ENCODE results near the gene PRCC. TPM values are rescaled to one million over a fixed set of nuclear protein-coding genes. Genes with fewer than 3 reads are reported as not detected.

PRCC gene
- total and polyA plus RNA-seq, 2 of the 4 experiments (the other 2 are of a cell fraction): 10.6 to 59.6 TPM

DNA sequence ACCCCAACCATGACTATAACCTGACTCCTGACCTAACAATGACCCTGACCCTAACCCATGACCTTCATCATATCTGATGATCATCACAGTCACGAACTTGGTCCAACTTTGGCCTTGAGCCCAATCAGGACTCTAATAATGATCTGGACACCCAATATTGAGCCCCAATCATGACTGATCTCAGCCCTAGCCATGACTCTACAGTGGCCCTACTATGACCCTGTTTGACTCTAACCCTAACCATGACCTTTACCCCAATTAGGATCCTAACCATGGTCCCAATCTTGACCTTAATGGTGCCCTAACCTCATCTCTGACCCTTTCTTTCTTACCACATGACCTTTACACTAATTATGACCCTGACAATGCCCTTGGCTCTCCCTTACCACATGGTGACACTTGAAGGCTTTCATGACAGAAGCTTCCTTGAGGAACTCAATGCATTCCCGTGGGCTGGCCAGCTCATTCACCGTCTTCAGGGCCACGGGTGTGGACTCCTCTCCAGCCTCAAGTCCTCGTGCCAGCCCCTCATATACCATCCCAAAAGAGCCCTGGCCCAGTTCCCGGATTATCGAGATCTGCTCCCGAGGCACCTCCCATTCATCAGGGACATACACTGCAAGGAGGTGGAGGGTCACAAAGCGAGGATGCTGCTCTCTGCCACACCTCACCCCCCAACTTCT is 75.4 kb downstream of the PRCC start:
- TF ChIP-seq BHLHE40 (IDR thresholded peaks at IDR 0.05; ENCODE audit: low read depth, low read length): no peak
- no peak for TF ChIP-seq CEBPB (IDR thresholded peaks at IDR 0.05; ENCODE audit: low read depth, low read length)
- no peak for TF ChIP-seq RFX5 (IDR thresholded peaks at IDR 0.05; ENCODE audit: low read depth, low read length)
- no peak for TF ChIP-seq NFE2L2 (IDR thresholded peaks at IDR 0.05; ENCODE audit: low read depth, low read length)
- no peak for TF ChIP-seq FOS (IDR thresholded peaks at IDR 0.05; ENCODE audit: low read depth, low read length)
- TF ChIP-seq RCOR1 (IDR thresholded peaks at IDR 0.05; ENCODE audit: insufficient replicate concordance, low read length): no peak
- no peak for TF ChIP-seq MAFK (IDR thresholded peaks at IDR 0.05; ENCODE audit: low read depth, low read length)
- TF ChIP-seq, protein P1, sequence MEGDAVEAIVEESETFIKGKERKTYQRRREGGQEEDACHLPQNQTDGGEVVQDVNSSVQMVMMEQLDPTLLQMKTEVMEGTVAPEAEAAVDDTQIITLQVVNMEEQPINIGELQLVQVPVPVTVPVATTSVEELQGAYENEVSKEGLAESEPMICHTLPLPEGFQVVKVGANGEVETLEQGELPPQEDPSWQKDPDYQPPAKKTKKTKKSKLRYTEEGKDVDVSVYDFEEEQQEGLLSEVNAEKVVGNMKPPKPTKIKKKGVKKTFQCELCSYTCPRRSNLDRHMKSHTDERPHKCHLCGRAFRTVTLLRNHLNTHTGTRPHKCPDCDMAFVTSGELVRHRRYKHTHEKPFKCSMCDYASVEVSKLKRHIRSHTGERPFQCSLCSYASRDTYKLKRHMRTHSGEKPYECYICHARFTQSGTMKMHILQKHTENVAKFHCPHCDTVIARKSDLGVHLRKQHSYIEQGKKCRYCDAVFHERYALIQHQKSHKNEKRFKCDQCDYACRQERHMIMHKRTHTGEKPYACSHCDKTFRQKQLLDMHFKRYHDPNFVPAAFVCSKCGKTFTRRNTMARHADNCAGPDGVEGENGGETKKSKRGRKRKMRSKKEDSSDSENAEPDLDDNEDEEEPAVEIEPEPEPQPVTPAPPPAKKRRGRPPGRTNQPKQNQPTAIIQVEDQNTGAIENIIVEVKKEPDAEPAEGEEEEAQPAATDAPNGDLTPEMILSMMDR (conservative IDR thresholded peaks at IDR 0.05; ENCODE audit: low read depth, low read length): no peak
- TF ChIP-seq, protein P2, sequence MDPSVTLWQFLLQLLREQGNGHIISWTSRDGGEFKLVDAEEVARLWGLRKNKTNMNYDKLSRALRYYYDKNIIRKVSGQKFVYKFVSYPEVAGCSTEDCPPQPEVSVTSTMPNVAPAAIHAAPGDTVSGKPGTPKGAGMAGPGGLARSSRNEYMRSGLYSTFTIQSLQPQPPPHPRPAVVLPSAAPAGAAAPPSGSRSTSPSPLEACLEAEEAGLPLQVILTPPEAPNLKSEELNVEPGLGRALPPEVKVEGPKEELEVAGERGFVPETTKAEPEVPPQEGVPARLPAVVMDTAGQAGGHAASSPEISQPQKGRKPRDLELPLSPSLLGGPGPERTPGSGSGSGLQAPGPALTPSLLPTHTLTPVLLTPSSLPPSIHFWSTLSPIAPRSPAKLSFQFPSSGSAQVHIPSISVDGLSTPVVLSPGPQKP (IDR thresholded peaks at IDR 0.05; ENCODE audit: borderline replicate concordance, low read depth, low read length): no peak
- TF ChIP-seq RAD21 (IDR thresholded peaks at IDR 0.05; ENCODE audit: low read length): no peak
- H4K91ac ChIP-seq (ENCODE audit: insufficient read depth, low read depth, low read length): no peak overlapping the region
- 60% methylated on average over 1 of the region's 9 CpGs; no CpG with 5 or more reads in 1 of the 2 experiments for WGBS, 2 experiments (ENCODE audit: extremely low coverage in 2 of 2, insufficient read length in 1 of 2)
- in situ Hi-C loops (cut with MboI; ENCODE audit: low sequenced_read_pairs) (no loop called here), intact Hi-C loops (cut with micrococcal nuclease) (no loop called here), dilution Hi-C loops (cut with HindIII; ENCODE audit: low sequenced_read_pairs, unreplicated experiment) (no loop called here)
- H3K23ac ChIP-seq (ENCODE audit: low read depth, low read length): no peak overlapping the region
- POLR2A ChIA-PET (ENCODE audit: unreplicated experiment): no interaction called here
- no peak overlapping the region for H3K18ac ChIP-seq (ENCODE audit: low read depth, low read length)
- H3K79me1 ChIP-seq (ENCODE audit: low read depth in 1 of 2, low read length in 2 of 2): no peaks in the 10 kb centered on the region
- no peak overlapping the region for H3K4ac ChIP-seq (ENCODE audit: low read depth, low read length)
- H2BK5ac ChIP-seq (ENCODE audit: low read depth, low read length, poor library complexity, severe bottlenecking): no peak overlapping the region
- H2BK20ac ChIP-seq (ENCODE audit: low read depth, low read length): no peak overlapping the region
- H3K9me3 ChIP-seq (ENCODE audit: control insufficient read depth, insufficient read depth, low read length): no peaks in the 10 kb centered on the region; the same call in 1 of the 2 replicates
- no peak overlapping the region for H2AK5ac ChIP-seq (ENCODE audit: low read depth, low read length)
- CTCF ChIA-PET: no interaction called here
- peaks cover 84% of the 10 kb centered on the region for H3K27me3 ChIP-seq (ENCODE audit: control insufficient read depth, insufficient read depth, low read length)
- H2BK120ac ChIP-seq (ENCODE audit: low read depth, low read length): no peak overlapping the region
- no peak overlapping the region for H3K27ac ChIP-seq (ENCODE audit: insufficient read depth, low read length)
- H3K9ac ChIP-seq (ENCODE audit: low read depth, low read length): no peak overlapping the region
- no peak overlapping the region for H4K8ac ChIP-seq (ENCODE audit: low read depth in 2 of 2, low read length in 2 of 2)
- no peaks in the 10 kb centered on the region; the same call in 1 of the 2 replicates for H3K4me1 ChIP-seq (ENCODE audit: control insufficient read depth, insufficient read depth, low read length)
- DNase-seq: no peak
- H2AFZ ChIP-seq (replicated peaks; ENCODE audit: low read length, poor library complexity): no peak overlapping the region
- no peaks in the 10 kb centered on the region for H3K9me1 ChIP-seq (ENCODE audit: insufficient read depth, low read length)
- no peak for ATAC-seq (ENCODE audit: low read depth)
- H3K56ac ChIP-seq (ENCODE audit: extremely low read depth, insufficient read depth, low read length): no peak overlapping the region
- no peaks in the 10 kb centered on the region; the same call in none of the 2 replicates for H4K20me1 ChIP-seq (ENCODE audit: insufficient read depth, low read length)
- no peak overlapping the region for H3K4me3 ChIP-seq (ENCODE audit: insufficient read depth, low read depth, low read length)
- no peaks in the 10 kb centered on the region for H3K36me3 ChIP-seq (ENCODE audit: control insufficient read depth, insufficient read depth, low read length)
- no TSS peak for BruUV-seq (replicated peaks)
- H3K14ac ChIP-seq (replicated peaks; ENCODE audit: low read depth, low read length): no peak overlapping the region
- no peak overlapping the region for H4K5ac ChIP-seq (ENCODE audit: low read depth, low read length)
- H2BK15ac ChIP-seq (ENCODE audit: low read depth, low read length): no peak overlapping the region
- no peak overlapping the region for H3K4me2 ChIP-seq (ENCODE audit: low read depth, low read length)
- H2AK9ac ChIP-seq (replicated peaks; ENCODE audit: low read depth, low read length, poor library complexity): no peak overlapping the region

Data from IMR-90 (cell line).